GM21528 (cell line): Measurements from ENCODE around the gene DDX28.
A peak's percentile ranks its signal among the peaks of the same experiment; 100 is the strongest.

ENCODE experiments used
- ATAC-seq: cut with Tn5 transposase; IDR thresholded peaks from one replicate; pipeline ENCODE4 v1.9.1; 2021; ENCODE audit warnings: mild to moderate bottlenecking, moderate library complexity; ENCODE audit not compliant: unreplicated experiment, low FRiP score

DDX28 gene, protein sequence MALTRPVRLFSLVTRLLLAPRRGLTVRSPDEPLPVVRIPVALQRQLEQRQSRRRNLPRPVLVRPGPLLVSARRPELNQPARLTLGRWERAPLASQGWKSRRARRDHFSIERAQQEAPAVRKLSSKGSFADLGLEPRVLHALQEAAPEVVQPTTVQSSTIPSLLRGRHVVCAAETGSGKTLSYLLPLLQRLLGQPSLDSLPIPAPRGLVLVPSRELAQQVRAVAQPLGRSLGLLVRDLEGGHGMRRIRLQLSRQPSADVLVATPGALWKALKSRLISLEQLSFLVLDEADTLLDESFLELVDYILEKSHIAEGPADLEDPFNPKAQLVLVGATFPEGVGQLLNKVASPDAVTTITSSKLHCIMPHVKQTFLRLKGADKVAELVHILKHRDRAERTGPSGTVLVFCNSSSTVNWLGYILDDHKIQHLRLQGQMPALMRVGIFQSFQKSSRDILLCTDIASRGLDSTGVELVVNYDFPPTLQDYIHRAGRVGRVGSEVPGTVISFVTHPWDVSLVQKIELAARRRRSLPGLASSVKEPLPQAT

DNA sequence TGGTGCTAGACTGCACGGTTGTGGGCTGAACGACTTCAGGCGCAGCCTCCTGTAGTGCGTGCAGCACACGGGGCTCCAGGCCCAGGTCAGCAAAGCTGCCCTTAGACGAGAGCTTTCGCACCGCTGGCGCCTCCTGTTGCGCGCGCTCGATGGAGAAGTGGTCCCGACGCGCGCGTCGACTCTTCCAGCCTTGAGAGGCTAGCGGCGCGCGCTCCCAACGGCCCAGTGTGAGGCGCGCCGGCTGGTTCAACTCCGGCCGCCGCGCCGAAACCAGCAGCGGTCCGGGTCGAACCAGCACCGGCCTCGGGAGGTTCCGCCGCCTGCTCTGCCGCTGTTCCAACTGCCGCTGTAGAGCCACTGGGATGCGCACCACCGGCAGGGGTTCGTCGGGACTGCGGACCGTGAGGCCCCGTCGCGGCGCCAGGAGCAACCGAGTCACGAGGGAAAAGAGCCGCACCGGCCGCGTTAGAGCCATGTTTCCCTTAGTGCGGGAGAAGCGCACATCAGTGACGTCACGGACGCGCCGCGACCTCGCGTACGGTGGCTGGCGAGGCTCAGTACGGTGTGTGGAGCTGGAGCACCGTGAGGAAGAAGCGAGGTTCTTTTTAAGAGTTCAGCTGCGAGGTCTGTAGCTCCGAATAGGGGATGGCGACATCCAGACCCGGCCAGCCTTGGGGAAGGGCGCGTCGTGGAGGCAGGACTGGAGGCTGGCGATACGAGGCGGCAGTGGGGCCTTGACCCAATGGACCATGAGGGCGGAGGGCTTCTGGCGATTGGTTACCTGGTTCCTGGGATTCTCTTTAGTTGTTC is at the start of gene DDX28, which contains the start of gene DUS2:
Gene DDX28 (minus strand): TSS at position 505 of the 810 bp plus-strand sequence. CDS start 30 bp downstream, at position 475.
Gene DUS2 (plus strand): TSS at position 557 of the 810 bp plus-strand sequence. CDS start 14,740 bp downstream, outside the sequence.
- ATAC-seq = peak; percentile 78

DNA sequence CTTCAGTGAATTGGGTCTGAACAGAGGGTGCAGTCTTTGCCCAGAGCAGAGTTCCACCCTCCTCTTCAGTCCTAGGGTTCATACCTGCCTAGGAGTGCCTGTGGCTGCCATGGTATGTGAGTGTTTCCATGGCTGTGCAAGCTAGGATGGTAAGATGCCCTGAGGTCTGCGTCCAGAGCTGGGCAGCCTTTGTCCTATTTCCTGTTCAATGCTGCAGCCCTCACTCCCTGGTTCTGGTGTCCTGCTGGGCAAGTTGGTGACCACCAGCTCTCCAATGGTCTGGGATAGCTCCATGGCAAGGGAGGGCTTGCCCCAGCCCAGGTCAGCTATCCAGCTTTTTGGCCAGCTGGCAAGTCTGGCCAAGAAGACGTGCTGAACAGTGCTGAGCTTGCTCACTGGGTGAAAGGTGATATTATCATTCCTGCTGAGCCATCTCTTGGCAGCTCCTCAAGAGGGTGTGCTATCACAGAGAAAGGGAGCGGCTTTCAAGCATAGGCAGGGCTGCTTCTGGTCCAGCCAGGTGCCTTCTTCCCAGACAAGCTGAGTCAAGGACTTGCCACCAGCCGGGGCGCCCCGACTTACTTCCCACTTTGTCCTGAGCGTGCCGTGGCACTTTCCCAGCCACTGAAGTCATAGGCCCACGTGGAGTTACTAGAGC is 49.1 kb upstream of the DDX28 start:
- ATAC-seq = no peak

DNA sequence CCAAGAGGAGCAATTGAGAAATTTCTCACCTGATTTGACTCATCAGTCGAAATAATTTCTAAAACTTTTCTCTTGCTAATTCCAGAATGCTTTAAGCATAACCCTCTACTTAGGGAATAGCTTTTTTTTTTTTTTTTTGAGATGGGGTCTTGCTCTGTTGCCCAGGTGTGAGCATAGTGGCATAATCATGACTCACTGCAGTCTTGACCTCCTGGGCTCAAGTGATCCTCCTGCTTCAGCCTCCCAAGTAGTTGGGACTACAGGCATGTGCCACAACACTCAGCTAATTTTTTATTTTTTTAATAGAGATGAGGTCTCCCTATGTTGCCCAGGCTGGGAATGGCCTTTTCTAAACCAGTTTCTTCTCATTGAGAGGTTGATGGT is 48.5 kb upstream of the DDX28 start:
- ATAC-seq = no peak

DNA sequence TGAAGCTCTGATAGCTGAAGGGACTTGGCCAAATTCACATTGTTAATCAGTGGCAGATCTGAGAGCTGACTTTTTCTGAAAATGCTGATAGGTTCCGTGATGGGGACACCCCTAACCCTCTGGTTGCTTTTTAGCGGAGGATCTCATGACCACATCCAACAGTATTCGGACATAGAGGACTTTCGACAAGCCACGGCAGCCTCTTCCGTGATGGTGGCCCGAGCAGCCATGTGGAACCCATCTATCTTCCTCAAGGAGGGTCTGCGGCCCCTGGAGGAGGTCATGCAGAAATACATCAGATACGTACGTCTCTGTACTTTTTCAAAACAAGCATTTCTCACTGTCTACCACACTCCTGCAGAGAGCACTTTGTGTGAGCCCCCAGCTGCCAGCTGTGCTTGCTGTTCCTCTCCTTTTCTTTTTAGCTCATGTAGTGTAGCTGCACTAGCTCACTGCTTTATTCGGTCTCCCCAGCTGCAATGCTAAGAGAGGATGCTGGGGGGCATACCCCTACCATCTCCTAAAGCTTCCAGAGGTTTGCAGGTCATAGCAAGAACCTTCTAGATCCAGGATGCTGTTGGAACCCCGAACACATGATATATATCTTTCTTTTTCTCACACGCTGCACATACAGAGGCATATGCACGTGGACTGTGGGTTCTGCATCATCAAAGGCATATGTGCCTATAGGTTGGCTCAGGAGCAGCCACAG is 47.9 kb upstream of the DDX28 start:
- ATAC-seq = no peak

DNA sequence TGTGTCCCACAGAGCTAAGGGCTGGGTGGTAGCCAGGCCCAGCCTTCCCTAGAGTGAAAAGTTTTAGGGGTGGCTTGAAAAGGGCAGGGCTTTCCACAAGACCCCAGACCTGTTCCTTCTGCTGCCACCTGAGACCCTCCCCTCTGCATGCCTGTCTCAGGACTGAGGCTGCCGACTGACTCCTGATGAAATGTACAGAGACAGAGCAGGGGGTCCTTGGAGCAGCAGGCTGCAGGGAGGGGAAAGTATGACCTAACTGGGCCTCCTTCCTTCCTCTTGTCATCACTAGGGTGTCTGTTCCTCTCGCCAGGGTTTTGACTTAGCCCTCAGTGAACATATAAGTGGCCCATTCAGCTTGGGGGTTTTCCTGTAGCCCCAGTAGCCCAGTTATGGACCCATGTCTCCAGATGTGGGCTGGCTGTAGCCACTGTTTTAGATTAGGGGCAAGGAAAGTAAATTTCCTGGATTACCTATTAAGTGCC is 47.3 kb upstream of the DDX28 start:
- no peak for ATAC-seq

DNA sequence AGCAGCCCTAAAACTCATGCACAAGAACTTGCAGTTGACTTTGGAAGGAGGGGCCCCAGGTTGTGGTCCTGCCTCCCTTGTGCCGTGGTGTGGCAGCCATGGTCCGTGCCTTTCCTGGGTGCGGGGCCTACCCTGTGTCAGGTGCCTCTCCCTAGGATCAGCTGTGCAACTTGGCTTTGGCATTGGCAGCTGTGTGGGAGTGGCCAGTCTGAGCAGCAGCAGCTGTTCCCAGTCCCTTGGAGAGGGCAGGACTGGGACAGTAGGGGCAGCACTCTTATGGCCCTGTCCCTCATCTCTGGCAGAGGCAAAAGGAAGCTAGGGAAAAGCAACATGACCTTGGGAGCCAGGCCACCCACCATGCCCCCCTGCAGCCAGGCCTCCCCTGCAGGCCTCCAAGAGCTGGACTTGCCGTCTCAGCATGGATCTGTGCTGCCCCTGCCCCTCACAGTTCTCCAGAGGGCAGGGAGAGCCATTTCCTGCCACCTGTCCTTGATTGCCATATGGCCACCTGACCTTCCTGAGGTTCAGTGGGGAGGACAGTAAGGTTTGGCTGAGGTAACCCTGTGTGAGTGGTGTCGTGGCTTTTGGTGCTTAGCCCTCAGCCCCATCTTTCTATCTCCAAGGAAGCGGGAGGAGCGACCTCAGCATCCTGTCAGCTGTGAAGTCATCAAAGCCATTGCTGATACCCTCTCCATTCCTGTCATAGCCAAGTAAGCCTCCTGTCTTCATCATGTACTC is 46.6 kb upstream of the DDX28 start:
- no peak for ATAC-seq

DNA sequence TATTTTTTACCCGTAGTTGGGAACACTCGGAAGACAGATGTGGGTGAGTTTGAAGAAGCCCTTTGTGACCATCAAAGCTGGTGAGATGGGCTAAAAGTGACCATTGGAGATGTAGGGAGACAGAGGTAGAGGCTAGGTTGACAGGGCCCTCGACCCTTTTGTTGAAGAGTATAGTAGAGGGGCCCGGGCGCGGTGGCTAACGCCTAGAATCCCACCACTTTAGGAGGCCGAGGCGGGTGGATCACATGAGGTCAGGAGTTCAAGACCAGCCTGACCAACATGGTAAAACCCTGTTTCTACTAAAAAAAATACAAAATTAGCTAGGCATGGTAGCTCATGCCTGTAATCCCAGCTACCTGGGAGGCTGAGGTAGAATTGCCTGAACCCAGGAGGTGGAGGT is 45.9 kb upstream of the DDX28 start:
- no peak for ATAC-seq

DNA sequence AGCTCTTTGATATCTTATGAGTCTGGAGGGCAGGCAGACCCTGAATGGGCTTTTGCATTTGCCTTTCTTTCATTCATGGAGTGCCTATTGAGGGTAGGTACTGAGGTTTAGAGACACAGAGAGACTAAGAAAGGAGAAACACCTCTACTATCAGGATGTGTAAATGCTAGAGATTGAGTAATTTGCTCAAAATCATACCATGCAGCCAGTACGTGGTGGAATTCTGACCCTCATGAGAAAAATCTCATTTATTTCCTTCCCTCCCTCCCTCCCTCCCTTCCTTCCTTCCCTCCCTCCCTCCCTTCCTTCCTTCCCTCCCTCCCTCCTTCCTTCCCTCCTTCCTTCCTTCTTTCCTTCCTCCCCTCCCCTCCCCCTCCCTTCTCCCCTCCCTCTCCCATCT is 43.7 kb upstream of the DDX28 start:
- ATAC-seq = no peak

DNA sequence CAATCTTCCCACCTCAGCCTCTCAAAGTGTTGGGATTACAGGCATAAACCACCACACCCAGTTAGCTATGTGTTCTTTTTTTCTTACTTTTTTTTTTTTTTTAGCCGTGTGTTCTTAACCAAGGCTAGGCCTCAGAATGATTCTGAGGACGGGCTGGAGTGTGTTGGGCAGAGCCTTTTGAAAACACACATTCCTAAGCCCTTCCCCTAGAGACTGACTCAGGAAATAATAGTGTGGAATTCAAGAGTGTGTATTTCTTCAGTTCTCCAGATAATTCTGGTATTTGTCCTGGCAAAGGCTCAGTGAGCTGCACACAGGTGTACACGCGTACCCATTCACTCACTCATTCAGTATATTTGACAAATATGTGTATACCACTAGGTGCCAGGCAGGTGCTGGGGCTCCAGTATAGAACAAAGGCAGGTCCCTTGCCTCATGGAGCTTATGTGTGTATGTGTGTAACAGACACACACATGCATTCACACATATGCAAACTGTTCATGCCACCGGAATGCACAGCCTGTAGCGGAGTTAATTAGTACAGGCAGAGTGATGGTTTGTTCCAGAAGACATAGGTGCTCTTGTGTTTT is 42.8 kb upstream of the DDX28 start:
- no peak for ATAC-seq

DNA sequence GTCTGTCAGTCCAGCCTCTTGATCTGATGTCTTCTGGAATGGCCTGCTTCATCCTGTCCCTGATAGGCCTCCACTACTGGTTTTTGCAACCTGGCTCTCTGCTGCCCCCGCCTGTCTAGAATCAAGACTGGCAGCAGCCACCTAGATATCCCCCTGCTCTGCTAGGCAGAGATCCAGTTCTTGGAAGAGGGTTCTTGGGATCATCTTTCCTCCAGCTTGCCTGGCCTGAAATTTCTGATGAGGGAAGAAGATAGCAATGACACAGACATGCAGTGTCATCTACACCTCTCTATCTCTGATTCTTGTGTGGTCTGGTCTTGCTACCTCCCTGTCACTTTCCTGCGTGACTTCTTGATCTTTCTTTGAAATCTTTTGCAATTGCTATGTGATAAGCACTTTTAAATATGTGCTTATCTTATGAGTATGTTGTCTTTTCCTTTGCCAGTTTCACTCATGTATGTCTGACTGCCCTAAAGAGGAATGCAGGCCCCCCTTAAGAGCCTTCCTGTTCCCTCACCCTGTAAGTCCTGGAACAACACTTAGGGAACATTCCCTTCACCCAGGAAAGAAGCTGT is 41.8 kb upstream of the DDX28 start:
- no peak for ATAC-seq

DNA sequence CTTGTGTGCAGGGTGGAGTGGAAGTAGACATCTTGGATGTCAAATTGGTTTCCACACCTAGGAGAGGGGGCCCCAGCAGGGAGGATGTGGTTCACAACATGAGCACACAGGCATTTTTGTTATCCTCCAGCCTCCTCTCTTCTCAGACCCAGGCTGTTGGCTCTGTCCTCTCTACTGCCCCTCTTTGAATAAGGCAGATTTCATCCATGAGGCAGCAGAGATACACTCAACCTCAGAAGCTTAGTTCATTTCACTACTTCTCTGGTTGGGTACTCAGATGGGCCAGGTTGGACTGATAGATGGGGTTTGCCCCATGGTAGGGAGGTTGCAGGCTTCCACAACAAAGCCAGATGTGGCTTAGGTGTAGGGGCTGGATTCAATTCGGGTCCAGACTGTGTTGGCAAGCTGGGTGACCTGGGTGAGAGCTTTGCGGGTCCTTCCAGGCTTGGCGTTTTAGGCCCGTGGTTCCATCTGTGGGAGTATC is 39.9 kb upstream of the DDX28 start:
- ATAC-seq = no peak

DNA sequence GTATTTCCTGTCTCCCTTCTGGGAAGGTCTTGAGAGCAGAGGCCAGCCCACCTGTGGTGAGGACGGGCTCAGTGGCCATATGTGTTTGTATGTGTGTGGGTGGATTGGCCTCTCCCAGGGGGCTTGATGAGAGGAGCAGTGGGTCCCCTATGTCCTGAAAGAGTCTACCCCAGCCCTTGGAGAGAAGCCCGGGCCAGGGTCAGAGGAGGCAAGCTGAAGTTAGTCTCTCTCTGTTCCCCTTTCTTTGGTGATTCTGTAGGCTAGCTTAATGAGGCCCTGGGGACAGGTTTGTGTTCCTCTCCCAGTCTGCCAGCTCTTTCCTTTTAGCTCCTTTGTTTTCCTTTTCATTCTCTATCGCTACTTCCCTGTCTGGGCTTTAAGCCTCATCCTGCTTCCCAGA is 38.4 kb upstream of the DDX28 start:
- ATAC-seq = no peak

DNA sequence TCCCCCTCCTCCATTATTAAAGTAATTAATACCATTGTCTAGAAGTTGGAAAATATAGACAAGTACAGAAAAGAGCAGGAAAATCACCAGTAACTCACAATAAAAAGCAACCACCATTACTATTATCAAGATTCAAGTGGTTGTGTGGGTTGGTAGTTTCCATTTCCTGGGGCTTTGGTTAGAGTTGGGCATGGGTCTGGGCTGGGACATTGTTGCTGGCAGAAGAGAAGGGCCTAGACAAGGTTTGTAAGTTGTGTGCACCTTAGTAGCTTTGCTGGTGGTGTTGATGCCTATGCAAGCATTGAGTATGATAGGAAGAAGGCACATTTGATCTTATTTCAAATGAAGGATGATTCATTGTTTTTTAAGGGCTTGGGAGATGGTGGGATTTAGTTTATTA is 36.8 kb upstream of the DDX28 start:
- ATAC-seq = no peak

DNA sequence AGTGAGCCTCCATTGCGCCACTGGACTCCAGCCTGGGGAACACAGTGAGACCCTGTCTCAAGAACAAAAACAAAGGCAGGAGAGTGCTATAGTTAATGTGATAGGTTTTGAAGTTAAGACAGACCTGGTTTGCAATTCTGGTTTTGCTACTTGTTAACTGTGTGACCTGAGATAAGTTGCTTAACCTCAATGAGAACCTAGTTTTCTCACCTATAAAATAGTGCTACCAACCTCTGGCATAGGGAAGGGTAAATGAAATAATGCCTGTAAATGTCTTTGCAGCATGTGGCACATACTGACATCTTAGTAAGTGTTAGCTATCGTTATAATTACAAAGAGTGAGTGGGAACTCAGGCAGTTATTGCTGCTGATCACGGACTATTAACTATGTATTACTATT is 32.4 kb upstream of the DDX28 start:
- ATAC-seq = no peak

DNA sequence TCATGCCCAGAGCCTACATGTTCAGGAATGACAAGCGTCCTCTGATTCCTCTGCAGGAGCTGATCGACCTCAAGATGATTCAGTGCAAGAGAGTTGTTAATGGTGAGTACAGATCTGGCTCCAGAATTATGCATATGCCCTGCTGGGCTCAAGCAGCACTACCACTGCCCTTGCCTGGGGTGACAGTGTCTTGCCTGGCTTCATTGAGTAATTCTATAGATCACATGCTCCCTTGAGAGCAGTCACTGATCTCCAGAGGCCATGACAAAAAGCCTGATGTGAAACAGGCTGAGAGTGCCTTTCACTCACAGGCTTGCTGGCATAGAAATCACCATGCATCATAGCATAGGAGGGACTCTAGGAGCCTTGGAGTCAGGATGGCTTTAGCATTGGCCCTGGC is 26.4 kb upstream of the DDX28 start:
- no peak for ATAC-seq

DNA sequence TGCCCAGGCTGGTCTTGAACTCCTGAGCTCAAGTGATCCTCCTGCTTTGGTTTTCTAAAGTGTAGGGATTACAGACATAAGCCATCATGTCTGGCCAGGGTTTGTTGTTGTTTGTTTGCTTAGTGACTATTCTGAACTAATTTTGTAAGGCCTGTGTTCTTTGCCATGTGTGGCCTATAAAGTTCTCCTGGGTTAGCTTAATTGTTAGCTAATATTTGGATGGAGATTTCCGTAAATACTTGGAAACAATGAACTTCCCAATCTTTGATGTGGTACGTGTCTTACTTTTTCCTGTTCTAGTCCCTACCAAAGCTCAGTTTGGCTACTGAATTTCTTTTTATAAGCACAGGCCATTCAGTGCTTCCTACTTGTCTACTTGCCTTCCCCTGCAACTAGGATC is 25.0 kb upstream of the DDX28 start:
- ATAC-seq = no peak

DNA sequence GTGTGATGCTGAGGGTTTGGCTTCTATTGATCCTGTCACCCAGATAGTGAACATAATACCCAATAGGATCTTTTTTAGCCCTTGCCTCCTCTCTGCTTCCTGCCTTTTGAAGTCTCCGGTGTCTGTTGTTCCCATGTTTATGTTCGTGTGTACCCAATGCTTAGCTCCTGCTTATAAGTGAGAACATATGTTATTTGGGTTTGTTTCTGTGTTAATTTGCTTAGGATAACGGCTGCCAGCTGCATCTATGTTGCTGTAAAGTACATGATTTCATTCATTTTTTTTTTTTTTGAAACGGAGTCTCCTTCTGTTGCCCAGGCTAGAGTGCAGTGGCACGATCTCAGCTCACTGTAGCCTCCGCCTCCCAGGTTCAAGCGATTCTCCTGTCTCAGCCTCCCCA is 23.1 kb upstream of the DDX28 start:
- no peak for ATAC-seq

DNA sequence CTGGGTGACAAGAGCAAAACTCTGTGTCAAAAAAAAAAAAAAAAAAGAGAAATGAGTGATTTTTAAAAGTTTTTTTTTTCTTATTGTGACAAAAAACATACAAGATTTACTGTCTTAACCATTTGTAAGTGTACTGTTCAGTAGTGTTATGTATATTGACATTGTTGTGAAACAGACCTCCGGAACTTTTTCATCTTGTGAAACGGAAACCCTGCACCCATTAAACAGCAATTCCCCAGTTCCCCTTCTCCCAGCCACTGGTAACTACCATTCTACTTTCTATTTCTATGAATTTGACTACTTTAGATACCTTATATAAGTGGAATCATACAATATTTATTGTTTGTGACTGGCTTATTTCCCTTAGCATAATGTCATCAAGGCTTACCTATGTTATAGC is 18.8 kb upstream of the DDX28 start:
- no peak for ATAC-seq
